NCI-H2227 (cell line): Measurements from ENCODE around the gene TBC1D5.
"Not testable (repeated sequence)": the region's sequence is repeated elsewhere in the genome, so short reads cannot be mapped to it uniquely, and the experiment has no call there.

ENCODE experiments used
- DNase-seq: peaks from one replicate; lab custom pipeline; 2025; ENCODE audit not compliant: unreplicated experiment; lab: John Stamatoyannopoulos, UW

The TBC1D5 gene

GRCh38 chr3:17648630-17649355, 93.6 kb downstream of the TBC1D5 start:
- not testable (repeated sequence) for DNase-seq

- peak; percentile 63 for DNase-seq
These were observed 97.2 kb downstream of the TBC1D5 start for GRCh38 chr3:17645074-17645698.

- DNase-seq: no peak
These were observed 98.7 kb downstream of the TBC1D5 start for GRCh38 chr3:17643691-17644090.

- DNase-seq: no peak
These were observed 100.0 kb downstream of the TBC1D5 start for GRCh38 chr3:17642474-17642873.

- DNase-seq: no peak
These were observed 102.0 kb downstream of the TBC1D5 start for GRCh38 chr3:17640466-17640865.

- DNase-seq: no peak
These were observed 102.7 kb downstream of the TBC1D5 start for GRCh38 chr3:17639765-17640164.

GRCh38 chr3:17639257-17639656, 103.2 kb downstream of the TBC1D5 start:
- DNase-seq: no peak

- DNase-seq: no peak
These were observed 104.1 kb downstream of the TBC1D5 start for GRCh38 chr3:17638356-17638755.

GRCh38 chr3:17635675-17636074, 106.8 kb downstream of the TBC1D5 start:
- DNase-seq: not testable (repeated sequence)

- DNase-seq: no peak
These were observed 107.5 kb downstream of the TBC1D5 start for GRCh38 chr3:17634964-17635363.

GRCh38 chr3:17634201-17634600, 108.2 kb downstream of the TBC1D5 start:
- no peak for DNase-seq

GRCh38 chr3:17632401-17633100, 109.9 kb downstream of the TBC1D5 start:
- no peak for DNase-seq

- no peak for DNase-seq
These were observed 110.8 kb downstream of the TBC1D5 start for GRCh38 chr3:17631609-17632008.

GRCh38 chr3:17629400-17629799, 113.0 kb downstream of the TBC1D5 start:
- no peak for DNase-seq

GRCh38 chr3:17626395-17626794, 116.0 kb downstream of the TBC1D5 start:
- no peak for DNase-seq

GRCh38 chr3:17625133-17625532, 117.3 kb downstream of the TBC1D5 start:
- no peak for DNase-seq

- DNase-seq: no peak
These were observed 119.0 kb downstream of the TBC1D5 start for GRCh38 chr3:17623464-17623863.

- DNase-seq: no peak
These were observed 122.5 kb downstream of the TBC1D5 start for GRCh38 chr3:17619968-17620367.

GRCh38 chr3:17613017-17613416, 129.4 kb downstream of the TBC1D5 start:
- DNase-seq: not testable (repeated sequence)

- no peak for DNase-seq
These were observed 134.5 kb downstream of the TBC1D5 start for GRCh38 chr3:17607905-17608304.

GRCh38 chr3:17605934-17606333, 136.5 kb downstream of the TBC1D5 start:
- no peak for DNase-seq

GRCh38 chr3:17605032-17605431, 137.4 kb downstream of the TBC1D5 start:
- no peak for DNase-seq
